Tibial nerve (tissue), 4 donors: ENCODE measurements around the gene SUPT3H. TPM values are rescaled to one million over a fixed set of nuclear protein-coding genes. Genes with fewer than 3 reads are reported as not detected.
"Not testable (repeated sequence)": the region's sequence is repeated elsewhere in the genome, so short reads cannot be mapped to it uniquely, and the experiment has no call there.

Experiments
- DNase-seq, 2 donors: peaks; one replicate each; pipeline ENCODE4 v3.0.0-alpha.2; 2019; ENCODE audit warnings: low spot score in 2 of 2
- H3K27ac ChIP-seq, 4 donors: fragments of 200-600 bp; sonication (generic) in 3 of 4; one replicate each; pipeline ENCODE4 v1.5.1; 2017 to 2019; ENCODE audit warnings: mild to moderate bottlenecking in 1 of 4
- H3K27me3 ChIP-seq, 2 donors: fragments of 200-600 bp; sonication (generic) in 1 of 2; one replicate each; pipeline versions ENCODE4 v1.5.1 to v1.6.0; 2017 to 2019
- H3K36me3 ChIP-seq, 3 donors: fragments of 200-600 bp; sonication (generic); one replicate each; pipeline ENCODE4 v1.5.1; 2018 to 2019
- H3K4me1 ChIP-seq, 4 donors: fragments of 200-600 bp; sonication (generic) in 3 of 4; one replicate each; pipeline ENCODE4 v1.5.1; 2017 to 2019
- H3K4me3 ChIP-seq, 4 donors: fragments of 200-600 bp; sonication (generic) in 3 of 4; one replicate each; pipeline ENCODE4 v1.5.1; 2017 to 2019; ENCODE audit warnings: mild to moderate bottlenecking in 1 of 4, moderate library complexity in 1 of 4
- H3K9me3 ChIP-seq, 4 donors: fragments of 200-600 bp; sonication (generic) in 3 of 4; one replicate each; pipeline ENCODE4 v1.5.1; 2017 to 2019
- CTCF ChIP-seq, 5 experiments: fragments of 200-600 bp in 3 of 5; fragments of 450-650 bp in 2 of 5; sonication (generic) in 3 of 5; IDR thresholded peaks; one replicate each; pipeline ENCODE4 v1.5.1; 2016 to 2019; ENCODE audit warnings: antibody characterized with exemption in 5 of 5, mild to moderate bottlenecking in 3 of 5, moderate library complexity in 2 of 5
- EP300 ChIP-seq, 2 donors: sonication (generic); formaldehyde crosslinking; IDR thresholded peaks; one replicate each; pipeline ENCODE4 v1.6.1; 2017; ENCODE audit warnings: antibody characterized with exemption in 2 of 2, mild to moderate bottlenecking in 1 of 2
- POLR2A ChIP-seq, 2 donors: fragments of 450-650 bp; IDR thresholded peaks; one replicate each; pipeline ENCODE4 v1.6.1; 2017; ENCODE audit warnings: antibody characterized with exemption in 2 of 2, mild to moderate bottlenecking in 2 of 2, moderate library complexity in 2 of 2
- WGBS, 2 donors: methylation state at CpG; one replicate each; pipeline ENCODE4 v1.1.5; 2018; 5-methylcytosine and 5-hydroxymethylcytosine counted together
- total RNA-seq, 4 donors: library from RNA; depleted of rRNA; stranded (reverse); fragments of >200 nt; gene quantifications; one replicate each; pipeline ENCODE4 v1.1.0, GENCODE V29; 2016

Gene SUPT3H
- total RNA-seq, 4 donors from 2014 or later = 6.6 to 16.5 (median 14.8) TPM

- Histone ChIP-seq H3K27ac (no peak overlapping the region), H3K36me3 (no peaks in the 10 kb centered on the region)
Observed at GRCh38 chr6:45072016-45072415, 305.7 kb downstream of the SUPT3H start.

GRCh38 chr6:45069091-45069490, 308.6 kb downstream of the SUPT3H start:
- H3K4me1 ChIP-seq = no peaks in the 10 kb centered on the region
- no peak for TF ChIP-seq CTCF (IDR thresholded peaks at IDR 0.05)
- TF ChIP-seq EP300 (IDR thresholded peaks at IDR 0.05) = no peak
- TF ChIP-seq POLR2A (IDR thresholded peaks at IDR 0.05) = no peak
- H3K4me3 ChIP-seq = no peak overlapping the region
- no peak for DNase-seq
- 87 to 92% methylated on average over 3 of the region's 3 CpGs for WGBS, 2 donors
- no peaks in the 10 kb centered on the region for H3K36me3 ChIP-seq
- no peak overlapping the region for H3K27ac ChIP-seq
- no peaks in the 10 kb centered on the region for H3K9me3 ChIP-seq
- no peaks in the 10 kb centered on the region for H3K27me3 ChIP-seq

More at GRCh38 chr6:45072016-45072415, 305.7 kb downstream of the SUPT3H start:
- no peak for TF ChIP-seq POLR2A (IDR thresholded peaks at IDR 0.05)
- no peak for TF ChIP-seq EP300 (IDR thresholded peaks at IDR 0.05)
- no peak for TF ChIP-seq CTCF (IDR thresholded peaks at IDR 0.05)
- no peaks in the 10 kb centered on the region for H3K4me1 ChIP-seq
- no peak for DNase-seq
- H3K9me3 ChIP-seq = no peaks in the 10 kb centered on the region
- H3K27me3 ChIP-seq = no peaks in the 10 kb centered on the region
- no peak overlapping the region for H3K4me3 ChIP-seq
- WGBS, 2 donors = 71 to 92% methylated on average over 1 of the region's 1 CpG

GRCh38 chr6:45067446-45067845, 310.3 kb downstream of the SUPT3H start:
- H3K4me3 ChIP-seq, DNase-seq, H3K27me3 ChIP-seq, H3K27ac ChIP-seq, H3K9me3 ChIP-seq, H3K36me3 ChIP-seq, H3K4me1 ChIP-seq: not testable (repeated sequence)
- 83 to 92% methylated on average over 1 of the region's 1 CpG for WGBS, 2 donors

- H3K4me3 ChIP-seq, DNase-seq, H3K36me3 ChIP-seq, H3K27me3 ChIP-seq, H3K27ac ChIP-seq, H3K4me1 ChIP-seq: not testable (repeated sequence)
- 80 to 83% methylated on average over 15 of the region's 15 CpGs for WGBS, 2 donors
- H3K9me3 ChIP-seq = peaks cover 0 to 11% (median 3%) of the 10 kb centered on the region in 4 donors
Observed at GRCh38 chr6:45062659-45063058, 315.1 kb downstream of the SUPT3H start.

GRCh38 chr6:45057711-45058110, 320.0 kb downstream of the SUPT3H start:
- no peaks in the 10 kb centered on the region for H3K27me3 ChIP-seq
- no peak overlapping the region for H3K4me3 ChIP-seq
- 58 to 67% methylated on average over 3 of the region's 3 CpGs for WGBS, 2 donors
- H3K4me1 ChIP-seq = no peaks in the 10 kb centered on the region
- no peak for DNase-seq
- TF ChIP-seq CTCF (IDR thresholded peaks at IDR 0.05) = no peak
- TF ChIP-seq EP300 (IDR thresholded peaks at IDR 0.05) = no peak
- no peak for TF ChIP-seq POLR2A (IDR thresholded peaks at IDR 0.05)
- H3K36me3 ChIP-seq = no peaks in the 10 kb centered on the region
- peaks cover 0 to 11% (median 3%) of the 10 kb centered on the region in 4 donors for H3K9me3 ChIP-seq
- H3K27ac ChIP-seq = no peak overlapping the region

GRCh38 chr6:45054610-45055009, 323.1 kb downstream of the SUPT3H start:
- DNase-seq = no peak
- H3K27me3 ChIP-seq = no peaks in the 10 kb centered on the region
- H3K36me3 ChIP-seq = no peaks in the 10 kb centered on the region
- H3K4me3 ChIP-seq = no peak overlapping the region
- no peaks in the 10 kb centered on the region for H3K9me3 ChIP-seq
- no peak overlapping the region for H3K27ac ChIP-seq
- H3K4me1 ChIP-seq = no peaks in the 10 kb centered on the region
- TF ChIP-seq CTCF (IDR thresholded peaks at IDR 0.05) (no peak), POLR2A (IDR thresholded peaks at IDR 0.05) (no peak), EP300 (IDR thresholded peaks at IDR 0.05) (no peak)
- WGBS, 2 donors = 69 to 90% methylated on average over 1 of the region's 1 CpG
